Fibroblast of lung (primary cell): ENCODE results near the gene DICER1. TPM values are rescaled to one million over a fixed set of nuclear protein-coding genes. Genes with fewer than 3 reads are reported as not detected.
"Not testable (repeated sequence)": the region's sequence is repeated elsewhere in the genome, so short reads cannot be mapped to it uniquely, and the experiment has no call there.

Source experiments
- DNase-seq, 2 donors: peaks; one replicate each; pipeline versions ENCODE4 v3.0.0 to v3.0.0-alpha.2; 2010; ENCODE audit warnings: low read depth in 2 of 2
- H2AFZ ChIP-seq: 2 replicates; pipeline ENCODE4 v1.5.1; 2012; ENCODE audit warnings: low read length, control low read depth, inconsistent platforms
- H3K27ac ChIP-seq: 2 replicates; pipeline ENCODE4 v1.5.1; 2011; ENCODE audit warnings: low read length, control low read depth; ENCODE audit not compliant: insufficient read depth
- H3K27me3 ChIP-seq: 2 replicates; pipeline ENCODE4 v1.5.1; 2011; ENCODE audit warnings: mild to moderate bottlenecking, low read length; ENCODE audit not compliant: control insufficient read depth, insufficient read depth
- H3K36me3 ChIP-seq: 2 replicates; pipeline ENCODE4 v1.5.1; 2011; ENCODE audit warnings: low read length; ENCODE audit not compliant: control insufficient read depth, insufficient read depth
- H3K4me1 ChIP-seq: 2 replicates; pipeline ENCODE4 v1.5.1; 2011; ENCODE audit warnings: low read length; ENCODE audit not compliant: control insufficient read depth, insufficient read depth; ENCODE audit errors: extremely low read depth
- H3K4me2 ChIP-seq: 2 replicates; pipeline ENCODE4 v1.5.1; 2011; ENCODE audit warnings: low read length, control low read depth; ENCODE audit not compliant: insufficient read depth; ENCODE audit errors: extremely low read depth
- H3K4me3 ChIP-seq, 4 experiments: fragments of 200-600 bp in 1 of 4; sonication (generic) in 1 of 4; replicated peaks in 1 of 4; 2 replicates each; pipeline ENCODE4 v1.5.1; 2011 to 2016; ENCODE audit warnings: low read length in 4 of 4, low read depth in 3 of 4, mild to moderate bottlenecking in 3 of 4, control low read depth in 2 of 4, inconsistent platforms in 1 of 4, mixed read lengths in 1 of 4; ENCODE audit not compliant: insufficient read depth in 1 of 4; ENCODE audit errors: control extremely low read depth in 1 of 4
- H3K79me2 ChIP-seq: 2 replicates; pipeline ENCODE4 v1.5.1; 2012; ENCODE audit warnings: mild to moderate bottlenecking, low read length, inconsistent platforms; ENCODE audit not compliant: control insufficient read depth, insufficient read depth
- H3K9ac ChIP-seq: 2 replicates; pipeline ENCODE4 v1.5.1; 2011; ENCODE audit warnings: mild to moderate bottlenecking, low read length, control low read depth; ENCODE audit not compliant: insufficient read depth
- H3K9me3 ChIP-seq: 2 replicates; pipeline ENCODE4 v1.5.1; 2012; ENCODE audit warnings: low read depth, low read length; ENCODE audit not compliant: control insufficient read depth, insufficient read depth
- H4K20me1 ChIP-seq: 2 replicates; pipeline ENCODE4 v1.5.1; 2011; ENCODE audit warnings: low read length; ENCODE audit not compliant: control insufficient read depth, insufficient read depth; ENCODE audit errors: extremely low read depth
- CTCF ChIP-seq, 2 donors: IDR thresholded peaks in 1 of 2; conservative IDR thresholded peaks in 1 of 2; 1 replicate in 1 of 2; 2 replicates in 1 of 2; pipeline ENCODE4 v1.5.1; 2011 to 2012; ENCODE audit warnings: low read length in 2 of 2, control low read depth in 1 of 2, inconsistent platforms in 1 of 2, low read depth in 1 of 2, mild to moderate bottlenecking in 1 of 2
- EZH2 ChIP-seq: IDR thresholded peaks from 2 replicates; pipeline ENCODE4 v1.5.1; 2012; ENCODE audit warnings: low read length, control low read depth, mild to moderate bottlenecking; ENCODE audit errors: missing control alignments
- polyA plus RNA-seq, 2 donors: library from polyadenylated mRNA; depleted of rRNA in 1 of 2; stranded (reverse) in 1 of 2; unstranded in 1 of 2; fragments of >200 nt; gene quantifications; 2 replicates each; pipeline ENCODE4 v1.2.1, GENCODE V29; 2011 to 2012; ENCODE audit warnings: missing spikeins in 1 of 2
- total RNA-seq: library from RNA; depleted of rRNA; stranded (reverse); fragments of >200 nt; gene quantifications from 2 replicates; pipeline ENCODE4 v1.2.1, GENCODE V29; 2014

DICER1 gene
- total and polyA plus RNA-seq, 2 donors (not counting 1 experiment from before 2014, with no cell fraction given) = 20.3 to 28.7 TPM

GRCh38 chr14:95140060-95140858 lies 17.1 kb downstream of the DICER1 start:
- Histone ChIP-seq H3K79me2 (peaks cover 72% of the 10 kb centered on the region), H3K4me3 (no peak overlapping the region), H3K9ac (no peak overlapping the region), H3K27ac (no peak overlapping the region), H4K20me1 (no peaks in the 10 kb centered on the region), H3K9me3 (no peaks in the 10 kb centered on the region), H3K4me2 (no peak overlapping the region), H3K4me1 (peaks cover 2% of the 10 kb centered on the region), H2AFZ (no peak overlapping the region), H3K36me3 (no peaks in the 10 kb centered on the region), H3K27me3 (no peaks in the 10 kb centered on the region)
- TF ChIP-seq EZH2 (no peak), CTCF (conservative IDR thresholded peaks at IDR 0.05 in 1 of 2, IDR thresholded peaks at IDR 0.05 in 1 of 2; ENCODE audit: low read depth in 1 of 2, low read length in 2 of 2) (no peak)
- DNase-seq = peak in 1 of 2 donors; percentile 51

GRCh38 chr14:95138876-95139275 lies 18.5 kb downstream of the DICER1 start:
- no peak for DNase-seq
- Histone ChIP-seq H3K9ac (no peak overlapping the region), H3K4me3 (no peak overlapping the region), H3K9me3 (no peaks in the 10 kb centered on the region), H3K27ac (no peak overlapping the region), H3K4me1 (peaks cover 2% of the 10 kb centered on the region), H4K20me1 (no peaks in the 10 kb centered on the region), H3K79me2 (peaks cover 72% of the 10 kb centered on the region), H3K27me3 (no peaks in the 10 kb centered on the region), H2AFZ (no peak overlapping the region), H3K4me2 (no peak overlapping the region), H3K36me3 (no peaks in the 10 kb centered on the region)
- TF ChIP-seq EZH2 = no peak
- TF ChIP-seq CTCF (conservative IDR thresholded peaks at IDR 0.05 in 1 of 2, IDR thresholded peaks at IDR 0.05 in 1 of 2; ENCODE audit: low read depth in 1 of 2, low read length in 2 of 2) = no peak

- not testable (repeated sequence) for H3K9me3 ChIP-seq, H3K9ac ChIP-seq, H3K4me1 ChIP-seq, H4K20me1 ChIP-seq, H3K36me3 ChIP-seq, H3K27ac ChIP-seq, H3K4me3 ChIP-seq, H2AFZ ChIP-seq, H3K27me3 ChIP-seq, H3K4me2 ChIP-seq, DNase-seq
- peaks cover 70% of the 10 kb centered on the region for H3K79me2 ChIP-seq
Measured at GRCh38 chr14:95138455-95138854, 18.9 kb downstream of the DICER1 start.
